WTC11 (cell line): ENCODE results near the gene METTL25B. TPM values are rescaled to one million over a fixed set of nuclear protein-coding genes. Genes with fewer than 3 reads are reported as not detected.

ENCODE experiments used
- ATAC-seq: fragments of 200-7000 bp; cut with Tn5 transposase; 2 replicates; pipeline ENCODE4 v1.10.0; 2021; ENCODE audit warnings: mild to moderate bottlenecking, moderate library complexity
- CTCF ChIA-PET: fragments of 300-600 bp; sonication (Branson Sonifier 250); formaldehyde crosslinking; loops from one replicate; lab custom pipeline; 2021; ENCODE audit warnings: antibody characterized with exemption; lab: Charles Lee
- POLR2A ChIA-PET: fragments of 350-600 bp; sonication (Branson Sonifier 250); formaldehyde crosslinking; loops from one replicate; lab custom pipeline; 2021; ENCODE audit warnings: antibody characterized with exemption; lab: Charles Lee
- DNase-seq: peaks from one replicate; pipeline ENCODE4 v3.0.0; 2021; ENCODE audit warnings: low spot score
- H3K27ac Mint-ChIP-seq: 2 replicates; pipeline ENCODE4 v1.8.0; 2021; ENCODE audit warnings: mixed read lengths
- H3K27me3 Mint-ChIP-seq: 2 replicates; pipeline ENCODE4 v1.8.0; 2021; ENCODE audit warnings: low read depth, mild to moderate bottlenecking, moderate library complexity, mixed read lengths
- H3K36me3 Mint-ChIP-seq: 2 replicates; pipeline ENCODE4 v1.8.0; 2021; ENCODE audit warnings: mixed read lengths
- H3K4me1 Mint-ChIP-seq: 2 replicates; pipeline ENCODE4 v1.8.0; 2022; ENCODE audit warnings: mixed read lengths
- H3K4me3 Mint-ChIP-seq: 2 replicates; pipeline ENCODE4 v1.8.0; 2021; ENCODE audit warnings: mild to moderate bottlenecking, moderate library complexity, mixed read lengths
- H3K9me3 Mint-ChIP-seq: 2 replicates; pipeline ENCODE4 v1.8.0; 2021; ENCODE audit warnings: mixed read lengths
- CREM ChIP-seq: sonication (generic); formaldehyde crosslinking; IDR thresholded peaks from 2 replicates; pipeline ENCODE4 v1.8.1; 2022; ENCODE audit warnings: mild to moderate bottlenecking, missing genetic modification reagents, moderate library complexity
- KAT7 ChIP-seq: sonication (generic); formaldehyde crosslinking; IDR thresholded peaks from 2 replicates; pipeline ENCODE4 v1.8.1; 2023; ENCODE audit warnings: missing genetic modification reagents, mild to moderate bottlenecking, borderline replicate concordance
- TEAD1 ChIP-seq: sonication (generic); formaldehyde crosslinking; IDR thresholded peaks from 2 replicates; pipeline ENCODE4 v1.8.0; 2022; ENCODE audit warnings: mild to moderate bottlenecking, missing genetic modification reagents
- TEAD4 ChIP-seq: sonication (generic); formaldehyde crosslinking; IDR thresholded peaks from 2 replicates; pipeline ENCODE4 v1.8.0; 2022; ENCODE audit warnings: mild to moderate bottlenecking, missing genetic modification reagents
- ZNF232 ChIP-seq: sonication (generic); formaldehyde crosslinking; IDR thresholded peaks from 2 replicates; pipeline ENCODE4 v1.8.0; 2022; ENCODE audit warnings: mild to moderate bottlenecking, missing genetic modification reagents
- total RNA-seq: library from RNA; stranded (reverse); gene quantifications from 3 replicates; pipeline ENCODE4 v1.2.3, GENCODE V29; 2021
- TF ChIP-seq, protein P1 (sequence below): sonication (generic); formaldehyde crosslinking; conservative IDR thresholded peaks from 2 replicates; pipeline ENCODE4 v1.8.1; 2022; ENCODE audit warnings: mild to moderate bottlenecking, missing genetic modification reagents
- TF ChIP-seq, protein P2 (sequence below): sonication (generic); formaldehyde crosslinking; IDR thresholded peaks from 2 replicates; pipeline ENCODE4 v1.8.0; 2022; ENCODE audit warnings: mild to moderate bottlenecking, missing genetic modification reagents
- TF ChIP-seq, protein P3 (sequence below): fragments of 250-450 bp; sonication (Bioruptor Pico); IDR thresholded peaks from 2 replicates; pipeline ENCODE4 v2.1.2; 2022; ENCODE audit warnings: mild to moderate bottlenecking, moderate library complexity
- TF ChIP-seq, protein P4 (sequence below): fragments of 250-450 bp; sonication (Bioruptor Pico); IDR thresholded peaks from 2 replicates; pipeline ENCODE4 v1.9.0; 2021; ENCODE audit warnings: mild to moderate bottlenecking, borderline replicate concordance
- TF ChIP-seq, protein P5 (sequence below): sonication (generic); formaldehyde crosslinking; IDR thresholded peaks from 2 replicates; pipeline ENCODE4 v1.8.1; 2022; ENCODE audit warnings: low read depth, mild to moderate bottlenecking, moderate library complexity, missing genetic modification reagents, borderline replicate concordance
- TF ChIP-seq, protein P6 (sequence below): fragments of 250-450 bp; sonication (Bioruptor Pico); IDR thresholded peaks from 2 replicates; pipeline ENCODE4 v1.9.0; 2021; ENCODE audit warnings: moderate library complexity, mild to moderate bottlenecking, inconsistent platforms, borderline replicate concordance
- TF ChIP-seq, protein P7 (sequence below): sonication (generic); formaldehyde crosslinking; IDR thresholded peaks from 2 replicates; pipeline ENCODE4 v1.8.0; 2023; ENCODE audit warnings: mild to moderate bottlenecking, missing genetic modification reagents

The METTL25B gene
- total RNA-seq, 1 experiment from 2014 or later, result 32.0 TPM

DNA sequence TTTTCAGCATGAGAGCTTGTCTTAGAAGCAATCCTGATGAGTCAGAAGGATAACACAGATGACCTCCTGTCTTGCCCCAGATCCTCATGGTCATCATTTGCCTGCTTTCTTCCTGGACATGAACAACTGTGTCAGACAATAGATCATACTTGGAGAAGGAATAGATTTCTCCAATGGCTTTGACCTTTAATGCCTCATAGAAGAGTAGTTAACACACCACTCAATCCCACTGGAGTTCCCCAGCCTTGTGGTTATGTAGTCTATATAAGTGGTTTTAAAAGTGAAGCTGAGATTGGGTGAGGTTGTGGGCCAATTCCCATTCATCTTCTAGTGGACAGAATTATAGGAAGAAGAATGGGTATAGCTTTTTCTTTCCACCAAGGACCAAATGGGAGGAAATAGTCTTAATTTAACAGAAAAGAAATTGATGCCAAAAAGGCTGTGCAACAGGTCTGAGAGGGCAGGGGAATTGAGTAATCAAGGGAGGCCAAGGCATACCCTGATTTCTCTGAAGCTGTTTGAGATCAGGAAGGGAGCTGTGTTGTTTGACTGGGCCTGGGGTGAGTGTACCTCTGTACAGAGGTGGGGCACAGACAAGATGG is 53.4 kb downstream of the METTL25B start:
- Mint-ChIP-seq H3K4me1 (no peaks in the 10 kb centered on the region), H3K36me3 (peaks cover 37% of the 10 kb centered on the region), H3K4me3 (no peak overlapping the region), H3K27ac (no peak overlapping the region), H3K27me3 (no peaks in the 10 kb centered on the region), H3K9me3 (no peaks in the 10 kb centered on the region)
- DNase-seq (no peak), ATAC-seq (no peak)
- TF ChIP-seq, protein P1, sequence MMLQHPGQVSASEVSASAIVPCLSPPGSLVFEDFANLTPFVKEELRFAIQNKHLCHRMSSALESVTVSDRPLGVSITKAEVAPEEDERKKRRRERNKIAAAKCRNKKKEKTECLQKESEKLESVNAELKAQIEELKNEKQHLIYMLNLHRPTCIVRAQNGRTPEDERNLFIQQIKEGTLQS (CRISPR knock-in tag), result no peak
- TF ChIP-seq, protein P2, sequence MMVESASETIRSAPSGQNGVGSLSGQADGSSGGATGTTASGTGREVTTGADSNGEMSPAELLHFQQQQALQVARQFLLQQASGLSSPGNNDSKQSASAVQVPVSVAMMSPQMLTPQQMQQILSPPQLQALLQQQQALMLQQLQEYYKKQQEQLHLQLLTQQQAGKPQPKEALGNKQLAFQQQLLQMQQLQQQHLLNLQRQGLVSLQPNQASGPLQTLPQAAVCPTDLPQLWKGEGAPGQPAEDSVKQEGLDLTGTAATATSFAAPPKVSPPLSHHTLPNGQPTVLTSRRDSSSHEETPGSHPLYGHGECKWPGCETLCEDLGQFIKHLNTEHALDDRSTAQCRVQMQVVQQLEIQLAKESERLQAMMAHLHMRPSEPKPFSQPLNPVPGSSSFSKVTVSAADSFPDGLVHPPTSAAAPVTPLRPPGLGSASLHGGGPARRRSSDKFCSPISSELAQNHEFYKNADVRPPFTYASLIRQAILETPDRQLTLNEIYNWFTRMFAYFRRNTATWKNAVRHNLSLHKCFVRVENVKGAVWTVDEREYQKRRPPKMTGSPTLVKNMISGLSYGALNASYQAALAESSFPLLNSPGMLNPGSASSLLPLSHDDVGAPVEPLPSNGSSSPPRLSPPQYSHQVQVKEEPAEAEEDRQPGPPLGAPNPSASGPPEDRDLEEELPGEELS (CRISPR knock-in tag), result no peak
- TF ChIP-seq, protein P3, sequence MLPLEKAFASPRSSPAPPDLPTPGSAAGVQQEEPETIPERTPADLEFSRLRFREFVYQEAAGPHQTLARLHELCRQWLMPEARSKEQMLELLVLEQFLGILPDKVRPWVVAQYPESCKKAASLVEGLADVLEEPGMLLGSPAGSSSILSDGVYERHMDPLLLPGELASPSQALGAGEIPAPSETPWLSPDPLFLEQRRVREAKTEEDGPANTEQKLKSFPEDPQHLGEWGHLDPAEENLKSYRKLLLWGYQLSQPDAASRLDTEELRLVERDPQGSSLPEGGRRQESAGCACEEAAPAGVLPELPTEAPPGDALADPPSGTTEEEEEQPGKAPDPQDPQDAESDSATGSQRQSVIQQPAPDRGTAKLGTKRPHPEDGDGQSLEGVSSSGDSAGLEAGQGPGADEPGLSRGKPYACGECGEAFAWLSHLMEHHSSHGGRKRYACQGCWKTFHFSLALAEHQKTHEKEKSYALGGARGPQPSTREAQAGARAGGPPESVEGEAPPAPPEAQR (CRISPR knock-in tag), result no peak
- TF ChIP-seq, protein P4, sequence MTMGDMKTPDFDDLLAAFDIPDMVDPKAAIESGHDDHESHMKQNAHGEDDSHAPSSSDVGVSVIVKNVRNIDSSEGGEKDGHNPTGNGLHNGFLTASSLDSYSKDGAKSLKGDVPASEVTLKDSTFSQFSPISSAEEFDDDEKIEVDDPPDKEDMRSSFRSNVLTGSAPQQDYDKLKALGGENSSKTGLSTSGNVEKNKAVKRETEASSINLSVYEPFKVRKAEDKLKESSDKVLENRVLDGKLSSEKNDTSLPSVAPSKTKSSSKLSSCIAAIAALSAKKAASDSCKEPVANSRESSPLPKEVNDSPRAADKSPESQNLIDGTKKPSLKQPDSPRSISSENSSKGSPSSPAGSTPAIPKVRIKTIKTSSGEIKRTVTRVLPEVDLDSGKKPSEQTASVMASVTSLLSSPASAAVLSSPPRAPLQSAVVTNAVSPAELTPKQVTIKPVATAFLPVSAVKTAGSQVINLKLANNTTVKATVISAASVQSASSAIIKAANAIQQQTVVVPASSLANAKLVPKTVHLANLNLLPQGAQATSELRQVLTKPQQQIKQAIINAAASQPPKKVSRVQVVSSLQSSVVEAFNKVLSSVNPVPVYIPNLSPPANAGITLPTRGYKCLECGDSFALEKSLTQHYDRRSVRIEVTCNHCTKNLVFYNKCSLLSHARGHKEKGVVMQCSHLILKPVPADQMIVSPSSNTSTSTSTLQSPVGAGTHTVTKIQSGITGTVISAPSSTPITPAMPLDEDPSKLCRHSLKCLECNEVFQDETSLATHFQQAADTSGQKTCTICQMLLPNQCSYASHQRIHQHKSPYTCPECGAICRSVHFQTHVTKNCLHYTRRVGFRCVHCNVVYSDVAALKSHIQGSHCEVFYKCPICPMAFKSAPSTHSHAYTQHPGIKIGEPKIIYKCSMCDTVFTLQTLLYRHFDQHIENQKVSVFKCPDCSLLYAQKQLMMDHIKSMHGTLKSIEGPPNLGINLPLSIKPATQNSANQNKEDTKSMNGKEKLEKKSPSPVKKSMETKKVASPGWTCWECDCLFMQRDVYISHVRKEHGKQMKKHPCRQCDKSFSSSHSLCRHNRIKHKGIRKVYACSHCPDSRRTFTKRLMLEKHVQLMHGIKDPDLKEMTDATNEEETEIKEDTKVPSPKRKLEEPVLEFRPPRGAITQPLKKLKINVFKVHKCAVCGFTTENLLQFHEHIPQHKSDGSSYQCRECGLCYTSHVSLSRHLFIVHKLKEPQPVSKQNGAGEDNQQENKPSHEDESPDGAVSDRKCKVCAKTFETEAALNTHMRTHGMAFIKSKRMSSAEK (CRISPR knock-in tag), result no peak
- TF ChIP-seq, protein P5, sequence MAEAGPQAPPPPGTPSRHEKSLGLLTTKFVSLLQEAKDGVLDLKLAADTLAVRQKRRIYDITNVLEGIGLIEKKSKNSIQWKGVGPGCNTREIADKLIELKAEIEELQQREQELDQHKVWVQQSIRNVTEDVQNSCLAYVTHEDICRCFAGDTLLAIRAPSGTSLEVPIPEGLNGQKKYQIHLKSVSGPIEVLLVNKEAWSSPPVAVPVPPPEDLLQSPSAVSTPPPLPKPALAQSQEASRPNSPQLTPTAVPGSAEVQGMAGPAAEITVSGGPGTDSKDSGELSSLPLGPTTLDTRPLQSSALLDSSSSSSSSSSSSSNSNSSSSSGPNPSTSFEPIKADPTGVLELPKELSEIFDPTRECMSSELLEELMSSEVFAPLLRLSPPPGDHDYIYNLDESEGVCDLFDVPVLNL (CRISPR knock-in tag), result no peak
- TF ChIP-seq CREM (no peak), TEAD1 (CRISPR knock-in tag) (no peak)
- CTCF ChIA-PET, result interaction anchor here (1.1 kb wide), 2 partner anchors 78 to 154 kb away, joined by 3 read pairs; no protein-coding TSS in a partner anchor
- POLR2A ChIA-PET, result no interaction called here

DNA sequence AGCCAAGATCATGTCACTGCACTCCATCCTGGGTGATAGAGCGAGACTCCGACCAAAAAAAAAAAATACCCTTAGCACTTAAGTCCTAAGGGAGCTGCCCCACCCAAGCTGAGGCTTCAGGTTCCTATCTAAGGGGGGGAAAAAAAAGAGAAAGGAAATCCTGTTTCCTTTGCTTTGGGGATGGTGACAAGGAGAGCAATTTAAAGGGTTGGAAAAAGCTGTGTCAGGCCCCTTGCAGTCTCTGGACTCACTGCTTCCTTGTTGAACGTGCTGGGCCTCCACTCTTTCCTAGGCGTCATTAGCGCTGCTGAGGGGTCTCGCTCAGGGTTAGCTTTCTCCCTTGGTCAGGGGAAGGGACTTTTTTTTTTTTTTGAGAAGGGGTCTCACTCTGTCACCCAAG is 57.2 kb downstream of the METTL25B start:
- no peaks in the 10 kb centered on the region for H3K9me3 Mint-ChIP-seq
- no peak for DNase-seq
- CTCF ChIA-PET, result interaction anchor here (0.6 to 1.9 kb wide), 5 partner anchors 60 to 101 kb away, joined by 3 to 7 read pairs (median 4); partner anchors contain the start of gene INSRR
- H3K4me1 Mint-ChIP-seq, result no peaks in the 10 kb centered on the region
- H3K27me3 Mint-ChIP-seq, result no peaks in the 10 kb centered on the region
- H3K36me3 Mint-ChIP-seq, result peaks cover 58% of the 10 kb centered on the region
- POLR2A ChIA-PET, result no interaction called here
- no peak overlapping the region for H3K4me3 Mint-ChIP-seq
- ATAC-seq, result no peak
- no peak for TF ChIP-seq KAT7
- TF ChIP-seq, protein P6, sequence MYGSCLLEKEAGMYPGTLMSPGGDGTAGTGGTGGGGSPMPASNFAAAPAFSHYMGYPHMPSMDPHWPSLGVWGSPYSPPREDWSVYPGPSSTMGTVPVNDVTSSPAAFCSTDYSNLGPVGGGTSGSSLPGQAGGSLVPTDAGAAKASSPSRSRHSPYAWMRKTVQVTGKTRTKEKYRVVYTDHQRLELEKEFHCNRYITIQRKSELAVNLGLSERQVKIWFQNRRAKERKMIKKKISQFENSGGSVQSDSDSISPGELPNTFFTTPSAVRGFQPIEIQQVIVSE (CRISPR knock-in tag), result no peak
- no peak for TF ChIP-seq ZNF232 (CRISPR knock-in tag)
- TF ChIP-seq TEAD4 (CRISPR knock-in tag), result no peak
- TF ChIP-seq, protein P4 (CRISPR knock-in tag), result no peak
- TF ChIP-seq, protein P7, sequence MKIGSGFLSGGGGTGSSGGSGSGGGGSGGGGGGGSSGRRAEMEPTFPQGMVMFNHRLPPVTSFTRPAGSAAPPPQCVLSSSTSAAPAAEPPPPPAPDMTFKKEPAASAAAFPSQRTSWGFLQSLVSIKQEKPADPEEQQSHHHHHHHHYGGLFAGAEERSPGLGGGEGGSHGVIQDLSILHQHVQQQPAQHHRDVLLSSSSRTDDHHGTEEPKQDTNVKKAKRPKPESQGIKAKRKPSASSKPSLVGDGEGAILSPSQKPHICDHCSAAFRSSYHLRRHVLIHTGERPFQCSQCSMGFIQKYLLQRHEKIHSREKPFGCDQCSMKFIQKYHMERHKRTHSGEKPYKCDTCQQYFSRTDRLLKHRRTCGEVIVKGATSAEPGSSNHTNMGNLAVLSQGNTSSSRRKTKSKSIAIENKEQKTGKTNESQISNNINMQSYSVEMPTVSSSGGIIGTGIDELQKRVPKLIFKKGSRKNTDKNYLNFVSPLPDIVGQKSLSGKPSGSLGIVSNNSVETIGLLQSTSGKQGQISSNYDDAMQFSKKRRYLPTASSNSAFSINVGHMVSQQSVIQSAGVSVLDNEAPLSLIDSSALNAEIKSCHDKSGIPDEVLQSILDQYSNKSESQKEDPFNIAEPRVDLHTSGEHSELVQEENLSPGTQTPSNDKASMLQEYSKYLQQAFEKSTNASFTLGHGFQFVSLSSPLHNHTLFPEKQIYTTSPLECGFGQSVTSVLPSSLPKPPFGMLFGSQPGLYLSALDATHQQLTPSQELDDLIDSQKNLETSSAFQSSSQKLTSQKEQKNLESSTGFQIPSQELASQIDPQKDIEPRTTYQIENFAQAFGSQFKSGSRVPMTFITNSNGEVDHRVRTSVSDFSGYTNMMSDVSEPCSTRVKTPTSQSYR, result no peak
- H3K27ac Mint-ChIP-seq, result no peak overlapping the region
